ENCODE data around the gene KCNK10.
"Not testable (repeated sequence)": the region's sequence is repeated elsewhere in the genome, so short reads cannot be mapped to it uniquely, and the experiment has no call there.

Gene KCNK10

GRCh38 chr14:88264116-88264515 is 59.0 kb downstream of the KCNK10 start:
- no peak for DNase-seq

DNA sequence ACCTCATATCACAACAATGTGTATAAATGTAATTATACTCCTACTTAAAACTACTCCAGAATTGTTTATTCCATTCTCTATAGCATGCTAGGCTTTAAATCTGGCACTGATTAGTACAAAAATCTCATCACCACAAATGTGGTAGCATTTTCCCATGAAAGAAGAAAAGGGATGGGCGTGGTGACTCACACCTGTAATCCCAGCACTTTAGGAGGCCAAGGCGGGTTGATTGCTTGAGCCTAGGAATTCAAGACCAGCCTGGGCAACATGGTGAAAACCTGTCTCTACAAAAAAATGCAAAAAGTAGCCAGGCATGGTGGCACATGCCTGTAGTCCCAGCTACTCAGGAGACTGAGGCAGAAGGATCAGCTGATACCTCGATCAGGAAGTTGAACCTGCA is 61.8 kb downstream of the KCNK10 start:
- DNase-seq, result not testable (repeated sequence)

DNA sequence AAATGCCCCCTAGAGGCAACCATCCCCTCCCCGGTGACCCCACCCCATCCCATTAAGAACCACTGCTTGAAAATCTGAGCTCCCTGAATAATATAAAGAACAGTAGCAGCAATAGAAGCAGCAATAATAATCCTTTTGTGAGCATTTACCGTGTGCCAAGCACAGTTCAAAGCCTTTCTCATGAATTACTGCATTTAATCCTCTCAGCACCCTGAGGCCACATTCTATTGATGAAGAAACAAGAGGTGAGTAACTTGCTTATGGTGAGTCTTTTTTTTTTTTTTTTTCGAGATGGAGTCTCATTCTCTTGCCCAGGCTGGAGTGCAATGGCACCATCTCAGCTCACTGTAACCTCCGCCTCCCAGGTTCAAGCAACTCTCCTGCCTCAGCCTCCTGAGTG is 65.0 kb downstream of the KCNK10 start:
- DNase-seq, result no peak

DNA sequence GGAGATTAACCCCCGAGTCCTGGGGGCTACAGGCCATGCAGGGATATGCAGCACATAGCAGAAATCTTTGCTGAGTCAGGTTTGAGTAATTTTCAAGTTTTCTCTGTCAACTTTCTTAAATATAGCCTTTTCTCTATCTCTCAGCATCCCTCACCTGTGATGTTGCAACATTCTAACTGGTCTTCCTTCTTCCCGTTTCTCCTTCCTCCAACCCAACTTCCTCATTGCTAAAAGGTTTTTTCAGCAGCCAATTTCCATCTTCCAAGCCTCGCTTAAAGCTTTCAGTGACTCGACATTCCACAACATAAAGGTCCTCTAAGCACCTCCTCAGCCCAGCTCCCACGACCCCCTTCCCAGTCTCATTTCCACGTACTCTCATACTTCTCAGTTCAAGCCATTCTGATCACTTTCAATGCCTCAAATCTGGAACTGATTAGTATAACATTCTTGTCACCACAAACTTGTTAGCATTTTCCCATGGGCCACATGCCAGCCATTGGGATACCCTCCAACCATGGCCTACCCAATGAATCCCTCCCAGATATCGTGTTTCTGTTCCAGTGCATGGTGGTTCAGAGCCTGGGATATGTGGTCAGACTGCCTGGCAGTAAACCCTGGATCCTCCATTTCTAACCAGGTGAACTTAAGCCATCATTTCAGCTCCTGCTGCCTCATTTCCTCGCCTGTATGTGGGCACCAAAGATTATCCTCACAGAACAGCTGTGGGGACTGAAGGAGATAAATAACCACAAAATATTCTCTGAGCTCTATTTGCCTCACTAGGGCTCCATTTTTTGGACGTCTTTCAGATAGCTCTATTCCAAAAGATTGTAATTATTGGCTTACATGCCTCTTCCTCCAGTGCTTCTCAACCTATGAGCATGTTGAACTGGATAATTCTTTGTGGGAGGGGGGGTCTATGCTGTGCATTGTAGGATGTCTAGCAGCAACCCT is 65.8 kb downstream of the KCNK10 start:
- no peak for DNase-seq

- no peak for DNase-seq
Observed at GRCh38 chr14:88255798-88256197, 67.3 kb downstream of the KCNK10 start.

DNA sequence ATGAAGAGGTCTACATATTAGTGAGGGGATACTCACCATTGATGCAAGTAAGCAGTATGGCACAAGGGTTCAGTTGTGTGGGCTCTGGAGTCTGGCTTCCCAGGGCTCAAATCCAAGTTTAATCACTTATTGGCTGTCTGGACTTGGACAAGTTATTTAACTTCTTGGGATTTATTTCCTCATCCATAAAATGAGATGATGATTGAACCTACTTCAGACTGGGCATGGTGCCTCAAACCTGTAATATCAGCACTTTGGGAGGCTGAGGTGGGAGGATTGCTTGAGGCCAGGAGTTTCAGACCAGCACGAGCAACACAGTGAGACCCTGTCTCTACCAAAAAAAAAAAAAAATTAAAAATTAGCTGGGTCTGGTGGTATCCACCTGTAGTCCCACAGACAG is 67.9 kb downstream of the KCNK10 start:
- DNase-seq, result no peak

- no peak for DNase-seq
Observed at GRCh38 chr14:88252498-88252897, 70.6 kb downstream of the KCNK10 start.

DNA sequence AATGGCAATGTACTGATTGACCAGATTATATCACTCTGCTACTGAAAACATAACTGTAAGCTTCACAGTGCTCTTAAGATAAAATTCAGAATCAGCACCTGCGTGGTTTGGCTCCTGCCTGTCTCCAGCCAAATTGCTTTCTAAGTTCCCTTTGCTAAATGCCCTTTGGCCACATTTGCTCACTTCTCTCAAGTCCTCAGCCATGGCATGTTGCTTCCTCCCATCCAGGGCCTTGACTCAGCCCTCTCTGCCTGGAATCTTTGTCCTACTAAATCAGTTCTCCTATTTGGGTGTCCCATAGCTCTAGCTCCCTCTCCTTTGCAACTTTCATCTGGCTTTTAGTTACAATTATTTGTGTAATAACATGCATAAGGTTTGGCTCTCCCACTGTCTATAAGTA is 71.4 kb downstream of the KCNK10 start:
- no peak for DNase-seq

DNA sequence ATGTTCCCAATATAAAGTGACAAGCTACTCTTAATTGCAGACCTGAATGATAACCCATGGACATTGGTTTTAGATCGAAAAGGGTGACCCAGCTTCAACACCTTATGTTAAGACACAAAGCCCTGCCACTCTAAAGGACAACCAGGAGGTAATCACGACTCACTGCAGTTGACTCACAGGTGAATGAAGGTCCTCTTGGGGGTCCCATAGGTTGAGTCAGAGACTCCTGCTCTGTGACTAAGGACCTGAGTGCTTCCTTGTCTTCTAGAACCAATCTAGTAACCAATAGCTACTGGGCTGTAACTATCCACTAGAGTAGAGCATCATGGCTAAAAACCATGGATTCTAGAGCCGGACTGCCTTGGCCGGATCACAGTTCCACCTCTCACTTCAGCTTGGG is 73.8 kb downstream of the KCNK10 start:
- DNase-seq, result no peak

GRCh38 chr14:88248606-88249005 is 74.5 kb downstream of the KCNK10 start:
- no peak for DNase-seq

DNA sequence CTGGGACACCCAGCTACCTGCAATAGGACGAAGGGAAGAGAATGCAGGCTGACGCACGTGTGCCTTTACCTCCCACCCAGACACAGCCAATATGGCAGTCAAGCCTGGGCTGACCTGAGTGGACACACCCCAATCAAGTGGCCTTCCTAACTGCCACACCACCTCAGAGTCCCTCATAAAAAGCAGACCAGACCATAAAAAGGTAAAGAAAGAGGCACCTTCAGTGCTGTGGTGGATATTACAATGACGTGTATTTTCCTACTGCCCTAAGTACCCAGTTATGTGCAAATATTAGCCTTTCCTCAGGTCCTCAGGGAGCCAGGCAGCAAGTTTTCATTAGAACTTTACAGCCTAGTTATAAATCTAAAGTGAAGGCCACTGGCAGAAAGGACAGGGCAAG is 75.8 kb downstream of the KCNK10 start:
- no peak for DNase-seq

DNA sequence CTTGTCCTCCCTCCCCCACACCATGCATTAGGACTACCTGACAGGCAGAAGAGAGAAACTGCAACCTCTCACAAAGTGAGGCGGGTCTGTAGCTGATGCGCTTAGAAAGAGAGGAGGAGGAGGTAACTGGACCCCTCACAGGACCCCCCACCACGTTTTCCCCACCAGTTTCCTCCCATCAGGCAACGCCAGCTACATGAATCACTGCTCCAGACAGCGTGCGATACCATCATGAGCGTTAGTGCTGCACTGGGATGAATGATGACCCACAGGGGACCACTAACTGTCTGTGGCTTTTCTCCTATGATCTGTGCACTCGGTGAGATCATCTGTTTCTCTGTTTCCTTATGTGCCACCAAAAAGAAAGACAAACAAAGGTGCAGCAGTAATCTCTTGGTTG is 77.7 kb downstream of the KCNK10 start:
- no peak for DNase-seq

DNA sequence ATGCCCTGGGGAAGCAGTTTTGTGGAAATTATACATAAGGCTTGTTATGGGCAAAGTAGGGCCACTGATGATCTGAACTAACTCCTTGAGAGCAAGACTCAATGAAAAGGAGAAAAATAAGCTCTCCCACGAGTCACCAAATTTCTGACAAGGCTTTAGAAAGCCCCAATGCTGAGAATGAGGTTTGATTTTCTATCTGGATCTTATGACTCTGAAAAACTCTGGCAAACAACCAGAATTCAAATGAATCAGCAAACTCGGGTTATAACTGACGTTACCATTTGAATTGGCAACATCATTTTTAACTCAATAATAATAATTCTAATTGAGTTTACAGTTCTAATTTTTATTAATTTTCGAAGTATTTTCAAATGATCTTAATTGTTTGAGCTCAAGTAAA is 79.1 kb downstream of the KCNK10 start:
- DNase-seq, result no peak

DNA sequence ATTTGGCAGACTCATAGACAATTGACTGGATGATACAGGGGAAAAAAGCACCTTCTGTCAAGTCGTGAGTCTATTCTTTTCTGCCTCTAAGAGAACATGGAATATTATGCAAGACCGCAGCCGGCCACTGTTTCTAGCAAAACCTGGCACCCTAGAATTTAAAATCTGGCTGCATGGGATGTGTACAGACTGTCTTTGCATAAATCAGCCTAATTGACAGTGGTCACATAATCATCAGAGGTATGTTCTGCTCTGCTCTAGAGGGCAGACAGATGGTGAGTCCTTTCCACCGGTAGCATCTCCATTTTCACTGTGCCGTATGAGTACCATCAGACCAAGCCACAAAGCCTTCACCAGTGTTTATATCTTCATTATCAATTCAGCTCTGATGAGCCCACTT is 80.6 kb downstream of the KCNK10 start:
- no peak for DNase-seq

DNA sequence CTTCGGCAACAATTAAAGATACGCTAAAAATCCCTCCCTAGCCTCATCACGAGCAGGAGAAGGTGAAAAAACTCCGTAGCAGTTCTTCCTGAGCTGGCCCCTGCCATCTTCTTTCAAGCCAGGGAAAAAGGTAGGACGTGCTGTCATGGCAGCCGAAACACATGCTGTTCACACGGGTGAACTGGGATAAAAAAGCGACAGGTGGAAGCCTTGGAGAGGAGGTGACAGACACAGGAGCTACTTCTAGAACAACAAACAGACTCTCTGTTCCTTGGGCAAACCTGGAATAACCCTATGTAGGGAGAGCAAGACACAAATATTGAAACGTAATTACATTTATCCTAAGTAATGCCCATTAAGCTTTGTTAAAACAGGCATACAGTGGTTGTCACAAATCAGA is 81.3 kb downstream of the KCNK10 start:
- DNase-seq, result no peak

- no peak for DNase-seq
Observed at GRCh38 chr14:88234442-88234841, 88.6 kb downstream of the KCNK10 start.

DNA sequence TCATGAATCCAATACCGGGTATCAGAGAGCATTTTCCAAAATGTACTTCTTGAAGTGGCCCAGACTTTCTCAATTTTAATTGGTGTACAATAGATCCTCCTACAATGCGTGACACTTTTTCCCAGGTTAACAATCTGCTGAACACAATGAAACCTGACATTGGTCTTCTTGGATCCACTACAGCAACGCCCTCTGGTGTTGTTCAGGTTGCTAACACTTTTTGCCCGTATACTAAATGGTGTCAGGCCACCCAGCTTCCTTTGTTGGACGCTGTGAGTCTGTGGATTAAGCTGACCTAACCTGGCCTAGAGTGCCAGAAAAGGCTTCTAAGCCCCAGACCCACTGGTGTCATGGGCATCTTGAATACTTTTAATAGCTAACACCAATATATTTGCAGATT is 89.2 kb downstream of the KCNK10 start:
- DNase-seq, result no peak

GRCh38 chr14:88232771-88233170 is 90.3 kb downstream of the KCNK10 start:
- no peak for DNase-seq

GRCh38 chr14:88231603-88232002 is 91.5 kb downstream of the KCNK10 start:
- no peak for DNase-seq

DNA sequence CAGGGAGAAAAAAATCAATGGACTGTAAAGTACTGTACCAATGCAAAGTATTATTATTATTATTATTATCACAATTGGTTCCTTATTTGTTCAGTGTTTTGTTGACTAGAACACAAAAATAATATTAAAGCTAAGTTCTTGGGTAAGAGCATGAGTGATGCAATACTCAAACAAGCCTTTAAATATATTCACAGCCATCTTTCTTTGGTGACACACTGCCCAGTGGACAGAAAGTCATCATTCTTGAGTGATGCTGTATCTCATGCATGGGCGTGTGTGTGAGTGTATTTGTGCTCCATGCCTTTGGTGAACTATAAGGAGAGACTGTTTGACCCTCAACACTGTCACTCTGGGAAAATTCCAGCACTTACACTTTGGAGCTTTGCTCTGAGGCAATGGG is 93.6 kb downstream of the KCNK10 start:
- DNase-seq, result no peak

- DNase-seq, result no peak
Observed at GRCh38 chr14:88228522-88229236, 94.4 kb downstream of the KCNK10 start.

GRCh38 chr14:88227693-88228092 is 95.4 kb downstream of the KCNK10 start:
- no peak for DNase-seq

- no peak for DNase-seq
Observed at GRCh38 chr14:88225721-88226120, 97.3 kb downstream of the KCNK10 start.
